HG03460 (cell line): Measurements from ENCODE around the gene SIRPA.

Experiments used
- ATAC-seq: cut with Tn5 transposase; IDR thresholded peaks from one replicate; pipeline ENCODE4 v1.9.1; 2021; ENCODE audit not compliant: unreplicated experiment

The SIRPA gene

GRCh38 chr20:1979106-1979778, 84.0 kb downstream of the SIRPA start:
- no peak for ATAC-seq

- ATAC-seq: no peak
Observed at GRCh38 chr20:1982686-1983085, 87.5 kb downstream of the SIRPA start.

GRCh38 chr20:1983301-1983700, 88.1 kb downstream of the SIRPA start:
- ATAC-seq: no peak

- ATAC-seq: no peak
Observed at GRCh38 chr20:1987826-1988225, 92.6 kb downstream of the SIRPA start.
